Right lobe of liver (tissue), 6 donors: Measurements from ENCODE around the gene PLVAP. TPM values are rescaled to one million over a fixed set of nuclear protein-coding genes. Genes with fewer than 3 reads are reported as not detected.
A peak's percentile ranks its signal among the peaks of the same experiment; 100 is the strongest.
"Not testable (repeated sequence)": the region's sequence is repeated elsewhere in the genome, so short reads cannot be mapped to it uniquely, and the experiment has no call there.

Source experiments
- ATAC-seq, 4 donors: fragments of 200-7000 bp; cut with Tn5 transposase; one replicate each; pipeline ENCODE4 v1.9.1; 2020; ENCODE audit warnings: mild to moderate bottlenecking in 4 of 4, moderate library complexity in 4 of 4
- DNase-seq, 3 donors: peaks; one replicate each; pipeline ENCODE4 v3.0.0-alpha.2; 2020
- H3K27ac ChIP-seq, 3 donors: fragments of 200-600 bp; one replicate each; pipeline ENCODE4 v1.8.0; 2022
- H3K27me3 ChIP-seq, 2 donors: fragments of 200-600 bp; one replicate each; pipeline ENCODE4 v1.8.0; 2022
- H3K36me3 ChIP-seq, 4 donors: fragments of 200-600 bp; sonication (generic) in 1 of 4; one replicate each; pipeline versions ENCODE4 v1.5.1 to v1.8.0; 2017 to 2022; ENCODE audit warnings: control low read depth in 1 of 4
- H3K4me1 ChIP-seq, 4 donors: fragments of 200-600 bp; sonication (generic) in 1 of 4; one replicate each; pipeline versions ENCODE4 v1.5.1 to v1.8.0; 2017 to 2022; ENCODE audit warnings: control low read depth in 1 of 4
- H3K4me3 ChIP-seq, 3 donors: fragments of 200-600 bp; one replicate each; pipeline ENCODE4 v1.8.0; 2022
- H3K9me3 ChIP-seq, 4 donors: fragments of 200-600 bp; sonication (generic) in 1 of 4; one replicate each; pipeline versions ENCODE4 v1.5.1 to v1.8.0; 2017 to 2022; ENCODE audit warnings: control low read depth in 1 of 4
- POLR2A ChIP-seq: fragments of 450-650 bp; IDR thresholded peaks from one replicate; pipeline ENCODE4 v1.6.1; 2017; ENCODE audit warnings: antibody characterized with exemption, mild to moderate bottlenecking
- WGBS: methylation state at CpG from one replicate; pipeline ENCODE4 v1.1.6; 2018; ENCODE audit warnings: low coverage, low lambda C conversion rate; ENCODE audit not compliant: insufficient coverage; ENCODE audit errors: missing lambda C conversion rate; 5-methylcytosine and 5-hydroxymethylcytosine counted together
- intact Hi-C, 2 donors: fragments of 100-400 bp; cut with DNase I; formaldehyde crosslinking; loops; one replicate each; pipeline versions ENCODE4 v1.11.2 to v1.14.1; 2022
- total RNA-seq, 6 experiments: library from RNA; depleted of rRNA in 2 of 6; stranded (reverse); fragments of >200 nt in 2 of 6; fragmentation: NEBNext Ultra II Directional in 3 of 6; extraction: Animal tissue kit (Norgen Biotek cat#: 25700) in 3 of 6; gene quantifications; one replicate each; pipeline versions ENCODE4 v1.1.0 to v1.2.4, GENCODE V29; 2016 to 2023
- TF ChIP-seq, protein P1 (sequence below), 4 donors: fragments of 200-600 bp in 3 of 4; fragments of 450-650 bp in 1 of 4; IDR thresholded peaks; one replicate each; pipeline versions ENCODE4 v1.5.1 to v1.8.0; 2016 to 2022; ENCODE audit warnings: antibody characterized with exemption in 4 of 4, mild to moderate bottlenecking in 2 of 4
- donor health status: DM: no; HTN: yes; CAD: no.
- donor health status: DM: no; HTN: no; CAD: no.
- donor health status: DM: no; HTN: no; CAD: no.
- donor health status: DM: no; HTN: yes; CAD: no.
- donor health status: DM: no; HTN: yes; CAD: no.

The PLVAP gene
- total RNA-seq, 6 experiments from 2014 or later = 0.78 to 16.6 (median 4.1) TPM

- Histone ChIP-seq H3K36me3 (no peaks in the 10 kb centered on the region), H3K27me3 (no peaks in the 10 kb centered on the region), H3K4me3 (no peak overlapping the region), H3K4me1 (peaks cover 0 to 4% (median 0%) of the 10 kb centered on the region in 4 donors), H3K27ac (no peak overlapping the region), H3K9me3 (no peaks in the 10 kb centered on the region)
- WGBS = 39% methylated on average over 4 of the region's 14 CpGs
- no peak for DNase-seq
- ATAC-seq = peak; percentile 11 to 39 (median 20)
- intact Hi-C loops = no loop called here
- TF ChIP-seq, protein P1, sequence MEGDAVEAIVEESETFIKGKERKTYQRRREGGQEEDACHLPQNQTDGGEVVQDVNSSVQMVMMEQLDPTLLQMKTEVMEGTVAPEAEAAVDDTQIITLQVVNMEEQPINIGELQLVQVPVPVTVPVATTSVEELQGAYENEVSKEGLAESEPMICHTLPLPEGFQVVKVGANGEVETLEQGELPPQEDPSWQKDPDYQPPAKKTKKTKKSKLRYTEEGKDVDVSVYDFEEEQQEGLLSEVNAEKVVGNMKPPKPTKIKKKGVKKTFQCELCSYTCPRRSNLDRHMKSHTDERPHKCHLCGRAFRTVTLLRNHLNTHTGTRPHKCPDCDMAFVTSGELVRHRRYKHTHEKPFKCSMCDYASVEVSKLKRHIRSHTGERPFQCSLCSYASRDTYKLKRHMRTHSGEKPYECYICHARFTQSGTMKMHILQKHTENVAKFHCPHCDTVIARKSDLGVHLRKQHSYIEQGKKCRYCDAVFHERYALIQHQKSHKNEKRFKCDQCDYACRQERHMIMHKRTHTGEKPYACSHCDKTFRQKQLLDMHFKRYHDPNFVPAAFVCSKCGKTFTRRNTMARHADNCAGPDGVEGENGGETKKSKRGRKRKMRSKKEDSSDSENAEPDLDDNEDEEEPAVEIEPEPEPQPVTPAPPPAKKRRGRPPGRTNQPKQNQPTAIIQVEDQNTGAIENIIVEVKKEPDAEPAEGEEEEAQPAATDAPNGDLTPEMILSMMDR (IDR thresholded peaks at IDR 0.05) = no peak
- TF ChIP-seq POLR2A = no peak
Measured at GRCh38 chr19:17379221-17379631, 2.1 kb upstream of the PLVAP start.

DNA sequence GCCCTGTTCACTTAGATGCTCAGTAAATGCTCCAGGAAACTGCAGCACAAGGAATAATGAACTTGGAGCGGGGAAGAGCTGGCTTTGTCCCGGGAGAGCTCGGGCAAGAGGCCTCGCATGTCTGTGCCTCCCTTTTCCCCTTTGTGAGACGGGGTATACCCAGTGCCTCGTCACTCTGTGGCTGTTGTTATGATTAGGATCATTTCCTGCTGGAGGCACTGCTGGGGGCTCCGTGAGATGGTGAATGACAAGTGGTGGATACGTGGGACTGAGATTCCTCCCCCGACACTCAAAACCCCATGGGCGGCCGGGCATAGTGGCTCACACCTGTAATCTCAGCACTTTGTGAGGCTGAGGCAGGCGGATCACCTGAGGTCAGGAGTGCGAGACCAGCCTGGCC lies 1.1 kb upstream of the PLVAP start:
- no peak overlapping the region for H3K27ac ChIP-seq
- no peaks in the 10 kb centered on the region for H3K27me3 ChIP-seq
- 65% methylated on average over 11 of the region's 13 CpGs for WGBS
- no peak overlapping the region for H3K4me3 ChIP-seq
- DNase-seq (no peak), ATAC-seq (no peak)
- no peaks in the 10 kb centered on the region for H3K9me3 ChIP-seq
- H3K4me1 ChIP-seq = peaks cover 0 to 4% (median 0%) of the 10 kb centered on the region in 4 donors
- TF ChIP-seq POLR2A = no peak
- TF ChIP-seq, protein P1 (IDR thresholded peaks at IDR 0.05) = no peak
- intact Hi-C loops = no loop called here
- H3K36me3 ChIP-seq = no peaks in the 10 kb centered on the region

- 20% methylated on average over 7 of the region's 8 CpGs for WGBS
- DNase-seq (no peak), ATAC-seq (peak; percentile 20 to 57 (median 42))
- H3K4me3 ChIP-seq = no peak overlapping the region
- no peaks in the 10 kb centered on the region for H3K9me3 ChIP-seq
- H3K27ac ChIP-seq = no peak overlapping the region
- TF ChIP-seq, protein P1 (IDR thresholded peaks at IDR 0.05) = no peak
- TF ChIP-seq POLR2A = no peak
- no peaks in the 10 kb centered on the region for H3K36me3 ChIP-seq
- H3K4me1 ChIP-seq = no peaks in the 10 kb centered on the region
- intact Hi-C loops = no loop called here
- H3K27me3 ChIP-seq = no peaks in the 10 kb centered on the region
Measured at GRCh38 chr19:17370026-17370587, 7.0 kb downstream of the PLVAP start.

GRCh38 chr19:17365361-17365760 lies 11.8 kb downstream of the PLVAP start:
- no peaks in the 10 kb centered on the region for H3K36me3 ChIP-seq
- DNase-seq (no peak), ATAC-seq (peak in 1 of 4 donors; percentile 19)
- intact Hi-C loops = no loop called here
- H3K27ac ChIP-seq = no peak overlapping the region
- H3K4me3 ChIP-seq = no peak overlapping the region
- no peaks in the 10 kb centered on the region for H3K4me1 ChIP-seq
- WGBS = 90% methylated on average over 15 of the region's 22 CpGs
- no peaks in the 10 kb centered on the region for H3K9me3 ChIP-seq
- H3K27me3 ChIP-seq = no peaks in the 10 kb centered on the region
- TF ChIP-seq, protein P1 (IDR thresholded peaks at IDR 0.05) = no peak
- no peak for TF ChIP-seq POLR2A

DNA sequence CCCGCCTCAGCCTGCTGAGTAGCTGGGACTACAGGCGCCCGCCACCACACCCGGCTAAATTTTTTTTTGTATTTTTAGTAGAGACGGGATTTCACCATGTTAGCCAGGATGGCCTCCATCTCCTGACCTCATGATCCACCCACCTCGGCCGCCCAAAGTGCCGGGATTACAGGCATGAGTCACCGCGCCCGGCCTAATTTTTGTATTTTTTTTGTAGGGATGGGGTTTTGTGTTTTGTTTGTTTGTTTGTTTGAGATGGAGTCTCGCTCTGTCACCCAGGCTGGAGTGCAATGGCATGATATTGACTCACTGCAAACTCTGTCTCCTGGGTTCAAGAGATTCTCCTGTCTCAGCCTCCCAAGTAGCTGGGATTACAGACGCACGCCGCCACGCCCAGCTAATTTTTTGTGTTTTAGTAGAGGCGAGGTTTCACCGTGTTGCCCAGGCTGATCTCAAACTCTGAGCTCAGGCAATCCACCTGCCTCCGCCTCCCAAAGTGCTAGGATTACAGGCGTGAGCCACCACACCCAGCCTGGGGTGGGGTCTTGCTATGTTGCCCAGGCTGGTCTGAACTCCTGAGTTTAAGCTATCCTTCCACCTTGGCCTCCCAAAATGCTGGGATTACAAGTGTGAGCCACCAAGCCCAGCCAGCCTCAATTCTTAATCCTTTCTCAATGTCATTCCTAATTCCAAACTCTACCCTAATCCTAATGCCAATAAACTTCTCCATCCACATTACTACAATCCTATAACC lies 13.1 kb downstream of the PLVAP start:
- H3K9me3 ChIP-seq, H3K36me3 ChIP-seq, intact Hi-C loops, DNase-seq, ATAC-seq, H3K4me1 ChIP-seq, H3K27me3 ChIP-seq, H3K27ac ChIP-seq, H3K4me3 ChIP-seq: not testable (repeated sequence)
- 84% methylated on average over 19 of the region's 20 CpGs for WGBS
